ENCODE measurements around the gene PUM1. TPM values are rescaled to one million over a fixed set of nuclear protein-coding genes. Genes with fewer than 3 reads are reported as not detected.

PUM1 gene
- total RNA-seq, 1 experiment from 2014 or later: 43.3 TPM

DNA sequence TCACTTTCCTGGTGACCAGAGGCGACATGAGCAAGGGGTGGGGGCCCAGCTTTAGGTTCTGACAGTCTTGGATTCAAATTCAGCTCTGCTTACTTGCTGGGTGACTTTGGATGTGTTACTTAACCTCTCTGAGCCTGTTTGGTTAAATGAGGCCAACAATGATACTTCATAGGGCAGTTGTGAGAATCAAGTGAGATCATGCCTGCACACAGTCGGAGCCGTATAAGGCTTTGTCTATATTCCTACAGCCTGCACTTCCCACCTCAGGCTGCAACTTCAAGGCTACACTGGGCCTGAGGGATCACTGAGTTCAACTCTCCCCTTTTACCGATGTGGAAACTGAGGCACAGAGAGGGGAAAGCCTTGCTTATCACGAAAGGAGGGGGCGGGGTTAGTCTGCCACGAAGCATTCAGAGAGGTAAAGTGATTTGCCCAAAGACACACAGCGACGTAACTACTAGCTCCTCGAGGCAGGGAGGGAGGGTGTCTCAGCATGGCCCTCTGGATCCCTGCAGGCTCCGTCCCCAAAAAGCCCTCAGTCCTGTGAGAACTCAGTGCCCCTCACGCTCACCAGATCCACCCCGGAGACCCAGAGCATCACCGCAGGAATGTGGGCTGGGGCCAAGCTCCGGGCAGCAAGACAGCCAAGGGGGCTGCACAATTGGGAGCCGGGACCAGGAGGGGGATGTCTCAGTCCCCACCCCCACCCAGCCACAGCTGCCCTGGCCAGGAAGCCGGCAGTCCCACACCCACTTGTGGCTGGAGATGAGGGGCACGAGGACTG, 181.9 kb downstream of the PUM1 start:
- H3K4me1 ChIP-seq (ENCODE audit: insufficient read depth, low read length): peaks cover 11% of the 10 kb centered on the region
- H3K79me2 ChIP-seq (ENCODE audit: low read length): no peaks in the 10 kb centered on the region
- CTCF ChIA-PET: no interaction called here
- no peaks in the 10 kb centered on the region for H3F3A ChIP-seq (ENCODE audit: low read length, unreplicated experiment)
- DNase-seq: no peak
- no peaks in the 10 kb centered on the region for H3K9me2 ChIP-seq (replicated peaks; ENCODE audit: low read length)
- no peaks in the 10 kb centered on the region for H3K27me3 ChIP-seq (ENCODE audit: low read length)
- no peaks in the 10 kb centered on the region for H3K9me3 ChIP-seq (ENCODE audit: low read length)
- no peak for ATAC-seq
- TF ChIP-seq EZH2phosphoT487 (IDR thresholded peaks at IDR 0.05; ENCODE audit: borderline replicate concordance, low read length): no peak
- no peak for TF ChIP-seq EZH2 (IDR thresholded peaks at IDR 0.05; ENCODE audit: low read length, unreplicated experiment)
- no peak for TF ChIP-seq CTCF (conservative IDR thresholded peaks at IDR 0.05; ENCODE audit: low read depth, low read length)
- no peak overlapping the region for H3K4me2 ChIP-seq (ENCODE audit: low read length)
- POLR2A ChIA-PET (ENCODE audit: unreplicated experiment): no interaction called here
- no TSS peak for BruUV-seq (replicated peaks)
- intact Hi-C loops (cut with micrococcal nuclease): no loop called here
- no peak overlapping the region for H3K4me3 ChIP-seq (ENCODE audit: low read length)
- H3K9ac ChIP-seq (ENCODE audit: low read length): no peak overlapping the region
- no peaks in the 10 kb centered on the region for H4K20me1 ChIP-seq (ENCODE audit: low read length)
- H3K36me3 ChIP-seq (ENCODE audit: low read depth, low read length): no peaks in the 10 kb centered on the region
- no peak overlapping the region for H3K27ac ChIP-seq (ENCODE audit: low read length)
- no peak overlapping the region for H2AFZ ChIP-seq (ENCODE audit: low read length)

DNA sequence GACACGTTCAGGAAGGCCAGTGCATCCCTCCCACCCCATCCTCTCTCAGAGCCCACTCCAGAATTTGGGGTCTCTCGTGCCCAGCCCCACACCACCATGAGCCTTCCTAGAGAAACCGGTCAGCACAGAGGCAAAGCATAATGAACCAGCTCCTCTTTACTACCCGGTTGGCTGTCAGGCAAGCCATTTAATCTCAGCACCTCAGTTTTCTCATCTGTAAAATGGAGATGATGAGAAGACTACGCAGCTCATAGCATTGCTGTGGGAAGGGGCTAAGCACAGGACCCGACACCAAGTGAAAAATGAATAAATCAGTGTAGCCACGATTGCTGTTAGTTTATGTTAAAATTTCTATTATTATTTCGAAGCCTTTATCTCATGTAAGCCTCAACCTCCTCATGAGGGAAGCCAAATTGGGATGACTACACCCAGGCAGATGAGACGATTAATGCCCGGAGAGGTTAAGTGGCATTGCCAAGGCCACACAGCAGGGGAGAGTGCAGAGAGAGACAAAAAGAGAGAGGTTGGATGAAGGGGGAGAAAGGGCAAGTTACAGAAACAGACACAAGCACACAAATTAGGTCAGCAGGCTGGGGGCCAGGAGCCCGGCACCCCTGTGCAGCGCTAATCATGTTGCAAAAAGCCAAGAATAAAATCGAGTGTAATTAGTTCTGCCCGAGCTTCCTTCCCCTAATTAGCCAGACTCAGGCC, 182.7 kb downstream of the PUM1 start:
- ATAC-seq: no peak

More for the DNA sequence above, 182.7 kb downstream of the PUM1 start:
- BruUV-seq (replicated peaks): no TSS peak
- no peak overlapping the region for H3K4me3 ChIP-seq (ENCODE audit: low read length)
- intact Hi-C loops (cut with micrococcal nuclease): no loop called here
- POLR2A ChIA-PET (ENCODE audit: unreplicated experiment): no interaction called here
- DNase-seq: no peak
- no peak overlapping the region for H3K9ac ChIP-seq (ENCODE audit: low read length)
- no peak overlapping the region for H3K4me2 ChIP-seq (ENCODE audit: low read length)
- no peak overlapping the region for H2AFZ ChIP-seq (ENCODE audit: low read length)
- no peak overlapping the region for H3K27ac ChIP-seq (ENCODE audit: low read length)
- H3K36me3 ChIP-seq (ENCODE audit: low read depth, low read length): no peaks in the 10 kb centered on the region
- H3K9me3 ChIP-seq (ENCODE audit: low read length): no peaks in the 10 kb centered on the region
- no peaks in the 10 kb centered on the region for H4K20me1 ChIP-seq (ENCODE audit: low read length)
- peaks cover 11% of the 10 kb centered on the region for H3K4me1 ChIP-seq (ENCODE audit: insufficient read depth, low read length)
- H3K9me2 ChIP-seq (replicated peaks; ENCODE audit: low read length): no peaks in the 10 kb centered on the region
- no peaks in the 10 kb centered on the region for H3K79me2 ChIP-seq (ENCODE audit: low read length)
- no peaks in the 10 kb centered on the region for H3F3A ChIP-seq (ENCODE audit: low read length, unreplicated experiment)
- H3K27me3 ChIP-seq (ENCODE audit: low read length): no peaks in the 10 kb centered on the region
- CTCF ChIA-PET: no interaction called here
- TF ChIP-seq CTCF (conservative IDR thresholded peaks at IDR 0.05; ENCODE audit: low read depth, low read length): no peak
- TF ChIP-seq EZH2 (IDR thresholded peaks at IDR 0.05; ENCODE audit: low read length, unreplicated experiment): no peak
- TF ChIP-seq EZH2phosphoT487 (IDR thresholded peaks at IDR 0.05; ENCODE audit: borderline replicate concordance, low read length): no peak

Other genes with a start within 250 kb of the PUM1 start
- gene SDC3, start 157.0 kb downstream of the PUM1 start, total RNA-seq (2014; rRNA removed): 10.0 and 20.3 TPM in 2 replicates
- 0.18 and 0.75 TPM in 2 replicates for gene NKAIN1, start 174.2 kb upstream of the PUM1 start, total RNA-seq (2014; rRNA removed)
- 230 and 288 TPM in 2 replicates for gene SNRNP40, start 231.1 kb upstream of the PUM1 start, total RNA-seq (2014; rRNA removed)
- gene ZCCHC17, start 231.3 kb upstream of the PUM1 start, total RNA-seq (2014; rRNA removed): 30.2 and 34.7 TPM in 2 replicates